ENCODE data around the gene CNTNAP2.

Gene CNTNAP2

DNA sequence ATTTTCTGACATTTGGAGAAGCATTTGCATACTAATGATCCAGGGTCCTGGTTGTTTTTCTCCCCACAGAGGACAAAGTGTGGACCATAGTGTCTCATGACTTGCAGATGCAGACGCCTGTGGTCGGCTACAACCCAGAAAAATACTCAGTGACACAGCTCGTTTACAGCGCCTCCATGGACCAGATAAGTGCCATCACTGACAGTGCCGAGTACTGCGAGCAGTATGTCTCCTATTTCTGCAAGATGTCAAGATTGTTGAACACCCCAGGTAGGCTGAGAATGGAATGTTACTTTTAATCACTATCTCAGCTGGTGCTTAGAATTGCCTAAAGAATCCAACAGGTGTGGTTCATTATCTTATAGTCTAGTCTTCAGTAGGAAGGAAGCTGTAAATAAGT is 1522.4 kb downstream of the CNTNAP2 start:
- H3K4me2 ChIP-seq (ENCODE audit: low read depth, low read length, poor library complexity, severe bottlenecking): no peak overlapping the region
- H2AFZ ChIP-seq (ENCODE audit: low read depth, low read length, severe bottlenecking): no peak overlapping the region
- H3K9me2 ChIP-seq (replicated peaks; ENCODE audit: insufficient read depth, low read length): no peaks in the 10 kb centered on the region
- no peak overlapping the region for H3K27ac ChIP-seq (ENCODE audit: low read depth, low read length)
- no peaks in the 10 kb centered on the region for H3F3A ChIP-seq (ENCODE audit: insufficient read depth)
- H3K27me3 ChIP-seq (ENCODE audit: low read length): no peaks in the 10 kb centered on the region; the same call in 1 of the 2 replicates
- no peak overlapping the region for H3K4me3 ChIP-seq (ENCODE audit: insufficient read depth, low read length, poor library complexity, severe bottlenecking)
- TF ChIP-seq EZH2phosphoT487 (conservative IDR thresholded peaks at IDR 0.05; ENCODE audit: low read length) (no peak), CTCF (IDR thresholded peaks at IDR 0.05; ENCODE audit: insufficient read depth, low read length, poor library complexity, severe bottlenecking) (no peak)
- no peak overlapping the region for H3K9ac ChIP-seq (ENCODE audit: low read length)
- no peaks in the 10 kb centered on the region for H3K9me3 ChIP-seq (ENCODE audit: insufficient read depth, low read length)
- no peaks in the 10 kb centered on the region for H4K20me1 ChIP-seq (ENCODE audit: low read depth, low read length)
- no peaks in the 10 kb centered on the region for H3K79me2 ChIP-seq (ENCODE audit: insufficient read depth, low read length)
- H3K36me3 ChIP-seq (ENCODE audit: low read length): no peaks in the 10 kb centered on the region

DNA sequence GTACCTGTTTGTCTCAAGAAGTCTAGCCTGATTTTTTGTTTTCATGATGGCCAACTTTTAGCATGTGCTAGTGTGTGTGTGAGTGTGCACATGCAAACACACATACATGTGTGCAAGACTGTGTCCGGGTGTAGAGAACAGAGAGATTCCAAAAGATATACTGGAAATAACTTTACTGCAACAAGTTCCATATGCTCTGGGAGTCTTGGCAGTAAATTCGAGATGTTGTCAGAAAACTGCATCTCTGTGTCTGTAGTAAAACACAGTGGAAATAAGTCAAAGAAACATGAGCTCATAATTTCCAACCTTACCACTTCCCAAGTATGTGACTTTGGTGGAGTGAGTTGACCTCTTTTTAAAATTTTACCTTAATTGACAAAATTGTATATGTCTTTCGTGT is 1523.2 kb downstream of the CNTNAP2 start:
- no peaks in the 10 kb centered on the region; the same call in 1 of the 2 replicates for H3K27me3 ChIP-seq (ENCODE audit: low read length)
- TF ChIP-seq EZH2phosphoT487 (conservative IDR thresholded peaks at IDR 0.05; ENCODE audit: low read length) (no peak), CTCF (IDR thresholded peaks at IDR 0.05; ENCODE audit: insufficient read depth, low read length, poor library complexity, severe bottlenecking) (no peak)
- no peaks in the 10 kb centered on the region for H3K9me3 ChIP-seq (ENCODE audit: insufficient read depth, low read length)
- no peaks in the 10 kb centered on the region for H3K79me2 ChIP-seq (ENCODE audit: insufficient read depth, low read length)
- H3K4me2 ChIP-seq (ENCODE audit: low read depth, low read length, poor library complexity, severe bottlenecking): no peak overlapping the region
- H4K20me1 ChIP-seq (ENCODE audit: low read depth, low read length): no peaks in the 10 kb centered on the region
- no peak overlapping the region for H3K9ac ChIP-seq (ENCODE audit: low read length)
- no peak overlapping the region for H3K4me3 ChIP-seq (ENCODE audit: insufficient read depth, low read length, poor library complexity, severe bottlenecking)
- H3K36me3 ChIP-seq (ENCODE audit: low read length): no peaks in the 10 kb centered on the region
- no peaks in the 10 kb centered on the region for H3K9me2 ChIP-seq (replicated peaks; ENCODE audit: insufficient read depth, low read length)
- no peaks in the 10 kb centered on the region for H3F3A ChIP-seq (ENCODE audit: insufficient read depth)
- no peak overlapping the region for H3K27ac ChIP-seq (ENCODE audit: low read depth, low read length)
- H2AFZ ChIP-seq (ENCODE audit: low read depth, low read length, severe bottlenecking): no peak overlapping the region

DNA sequence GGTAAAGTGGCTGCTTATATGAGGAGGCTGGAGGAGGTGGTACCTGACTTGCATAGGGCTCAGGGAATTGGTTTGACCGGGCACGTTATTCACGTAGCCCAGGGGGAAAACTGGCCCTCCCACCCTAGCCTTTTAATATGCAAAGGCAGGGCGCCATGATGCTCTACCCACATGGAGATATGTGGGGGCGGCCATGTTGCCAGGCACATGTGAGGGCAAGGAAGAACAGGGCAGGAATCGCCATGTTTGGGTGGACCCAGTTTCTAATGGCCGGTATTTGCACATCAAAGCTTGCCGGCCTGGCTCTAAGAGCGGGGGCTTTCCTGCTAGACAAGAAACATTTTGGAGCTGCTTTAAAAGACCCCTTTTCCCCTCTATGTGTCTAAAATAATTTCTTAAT is 1524.2 kb downstream of the CNTNAP2 start:
- Histone ChIP-seq H3K79me2 (ENCODE audit: insufficient read depth, low read length) (no peaks in the 10 kb centered on the region), H3K27ac (ENCODE audit: low read depth, low read length) (no peak overlapping the region), H3F3A (ENCODE audit: insufficient read depth) (no peaks in the 10 kb centered on the region), H3K9ac (ENCODE audit: low read length) (no peak overlapping the region), H3K4me3 (ENCODE audit: insufficient read depth, low read length, poor library complexity, severe bottlenecking) (no peak overlapping the region), H3K4me2 (ENCODE audit: low read depth, low read length, poor library complexity, severe bottlenecking) (no peak overlapping the region), H4K20me1 (ENCODE audit: low read depth, low read length) (no peaks in the 10 kb centered on the region), H3K27me3 (ENCODE audit: low read length) (no peaks in the 10 kb centered on the region; the same call in 1 of the 2 replicates), H3K9me3 (ENCODE audit: insufficient read depth, low read length) (no peaks in the 10 kb centered on the region), H2AFZ (ENCODE audit: low read depth, low read length, severe bottlenecking) (no peak overlapping the region), H3K9me2 (replicated peaks; ENCODE audit: insufficient read depth, low read length) (no peaks in the 10 kb centered on the region), H3K36me3 (ENCODE audit: low read length) (no peaks in the 10 kb centered on the region)
- TF ChIP-seq EZH2phosphoT487 (conservative IDR thresholded peaks at IDR 0.05; ENCODE audit: low read length) (no peak), CTCF (IDR thresholded peaks at IDR 0.05; ENCODE audit: insufficient read depth, low read length, poor library complexity, severe bottlenecking) (no peak)
